ENCODE data around the gene MYO7B.

MYO7B gene

DNA sequence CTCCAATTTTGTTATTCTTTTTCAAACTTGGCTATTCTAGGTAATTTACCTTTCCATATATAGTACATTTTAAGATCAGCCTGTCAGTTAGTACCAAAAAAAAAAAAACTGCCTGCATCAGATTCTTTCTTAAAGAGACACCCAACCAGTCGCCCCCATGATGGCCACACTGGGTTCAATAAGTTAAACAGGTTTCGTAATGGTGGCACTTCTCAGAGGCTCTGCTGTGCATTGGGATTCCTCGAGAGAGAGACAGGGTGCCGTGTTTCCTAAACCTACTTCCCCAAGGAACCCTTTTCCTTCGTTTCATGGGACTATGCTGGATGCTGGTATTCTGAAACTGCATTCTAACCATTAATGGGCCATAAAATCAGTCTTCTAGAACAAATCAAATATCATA lies 37.4 kb downstream of the MYO7B start:
- DNase-seq (ENCODE audit: low read depth in 2 of 2), result no peak

DNA sequence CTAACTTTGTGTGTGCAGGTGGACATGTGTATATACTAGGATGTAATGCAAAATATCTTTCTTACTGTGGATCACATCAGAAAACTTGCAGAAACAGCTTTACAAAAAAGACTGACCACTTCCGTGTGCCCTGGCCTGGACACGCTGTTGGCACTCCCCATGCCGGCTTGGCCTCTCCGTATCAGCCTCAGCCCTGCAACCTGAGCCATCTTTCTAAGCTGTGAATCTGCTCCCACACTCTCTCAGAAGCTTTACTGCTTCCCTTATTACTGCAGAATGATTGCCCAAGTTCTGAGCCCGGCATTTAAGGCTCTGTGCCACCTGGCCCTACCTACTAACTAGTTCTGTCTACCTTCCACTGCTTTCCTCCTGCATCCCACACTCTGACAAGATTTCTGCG lies 37.8 kb downstream of the MYO7B start:
- DNase-seq (ENCODE audit: low read depth in 2 of 2), result no peak

DNA sequence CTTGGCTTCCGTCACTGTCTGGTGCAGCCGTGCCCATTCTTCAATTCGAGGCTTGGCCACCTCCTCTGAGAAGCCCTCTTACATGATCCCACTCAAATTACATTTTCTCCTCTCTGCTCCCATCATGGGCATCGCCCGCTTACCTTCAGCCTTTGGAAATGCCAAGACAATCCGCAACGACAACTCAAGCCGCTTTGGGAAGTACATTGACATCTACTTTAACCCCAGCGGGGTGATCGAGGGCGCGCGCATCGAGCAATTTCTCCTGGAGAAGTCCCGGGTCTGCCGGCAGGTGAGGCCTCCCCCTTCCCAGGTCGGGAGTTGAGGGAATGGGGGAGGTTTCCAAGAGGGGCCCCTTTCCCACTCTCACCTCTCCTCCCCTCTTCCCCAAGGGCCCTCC lies 38.3 kb downstream of the MYO7B start:
- no peak for DNase-seq (ENCODE audit: low read depth in 2 of 2)

DNA sequence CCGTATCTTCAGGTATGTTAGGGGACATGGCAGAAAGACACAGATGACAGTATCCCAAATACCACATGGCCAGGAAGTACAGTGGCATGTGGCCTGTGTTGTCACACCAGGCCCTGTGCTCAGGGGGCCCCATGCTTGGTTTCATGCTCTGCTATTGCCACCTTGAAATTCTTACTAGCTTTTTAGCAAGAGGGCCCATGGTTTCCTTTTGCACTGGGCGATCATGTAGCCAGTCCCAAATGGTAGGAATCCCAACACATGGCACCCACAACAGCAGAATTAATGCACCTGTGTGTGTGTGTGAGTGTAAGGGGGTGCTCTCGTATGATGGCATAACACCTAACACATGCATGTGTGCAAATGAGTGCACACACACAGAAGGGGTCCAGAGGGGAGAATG lies 39.2 kb downstream of the MYO7B start:
- no peak for DNase-seq (ENCODE audit: low read depth in 2 of 2)

DNA sequence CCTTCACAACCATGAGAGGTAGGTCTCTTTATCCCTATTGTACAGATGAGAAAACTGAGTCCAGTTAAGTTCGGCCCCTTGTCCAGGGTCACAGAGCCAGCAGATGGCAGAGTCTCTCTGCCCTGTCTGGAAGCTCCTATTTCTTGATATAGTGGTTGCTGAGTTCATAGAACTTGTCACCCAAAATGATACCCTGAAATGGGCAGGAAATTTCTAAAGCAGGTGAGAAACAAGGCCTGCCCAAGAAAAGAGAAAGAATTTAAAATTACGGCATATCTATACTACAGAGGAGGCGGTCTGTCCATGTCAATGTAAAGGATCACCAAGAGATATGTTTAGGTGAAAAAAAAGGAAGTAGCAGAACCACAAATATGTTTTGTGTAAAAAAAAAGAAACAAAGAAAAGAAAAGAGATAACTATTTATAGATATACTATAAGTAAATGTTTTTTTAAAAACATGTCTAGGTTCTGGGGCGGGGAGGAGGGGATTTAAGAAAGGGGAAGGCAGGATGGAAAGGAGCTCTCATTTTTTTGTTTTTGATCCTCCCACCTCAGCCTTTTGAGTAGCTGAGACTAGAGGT lies 39.8 kb downstream of the MYO7B start:
- no peak for DNase-seq (ENCODE audit: low read depth in 2 of 2)

DNA sequence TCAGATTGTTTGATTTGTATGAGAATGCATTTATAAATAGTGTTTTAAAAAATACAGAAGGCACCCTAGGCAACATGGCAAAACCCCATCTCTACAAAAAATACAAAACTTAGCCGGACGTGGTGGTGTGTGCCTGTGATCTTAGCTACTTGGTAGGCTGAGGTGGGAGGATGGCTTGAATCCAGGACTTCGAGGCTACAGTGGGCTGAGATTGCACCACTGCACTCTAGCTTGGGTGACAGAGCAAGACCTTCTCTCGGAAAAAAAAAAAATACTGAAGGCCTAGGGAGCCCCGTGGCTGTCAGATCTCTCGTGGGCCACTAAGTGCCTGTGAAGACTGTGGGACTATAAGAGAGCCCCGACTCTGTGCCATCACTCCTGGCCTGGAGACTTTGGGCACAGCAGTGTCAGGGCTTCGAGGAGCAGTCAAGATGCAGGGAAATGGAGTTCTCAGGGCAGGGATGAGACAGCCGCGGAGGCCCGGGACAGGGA lies 40.5 kb downstream of the MYO7B start:
- DNase-seq (ENCODE audit: low read depth in 2 of 2), result no peak

DNA sequence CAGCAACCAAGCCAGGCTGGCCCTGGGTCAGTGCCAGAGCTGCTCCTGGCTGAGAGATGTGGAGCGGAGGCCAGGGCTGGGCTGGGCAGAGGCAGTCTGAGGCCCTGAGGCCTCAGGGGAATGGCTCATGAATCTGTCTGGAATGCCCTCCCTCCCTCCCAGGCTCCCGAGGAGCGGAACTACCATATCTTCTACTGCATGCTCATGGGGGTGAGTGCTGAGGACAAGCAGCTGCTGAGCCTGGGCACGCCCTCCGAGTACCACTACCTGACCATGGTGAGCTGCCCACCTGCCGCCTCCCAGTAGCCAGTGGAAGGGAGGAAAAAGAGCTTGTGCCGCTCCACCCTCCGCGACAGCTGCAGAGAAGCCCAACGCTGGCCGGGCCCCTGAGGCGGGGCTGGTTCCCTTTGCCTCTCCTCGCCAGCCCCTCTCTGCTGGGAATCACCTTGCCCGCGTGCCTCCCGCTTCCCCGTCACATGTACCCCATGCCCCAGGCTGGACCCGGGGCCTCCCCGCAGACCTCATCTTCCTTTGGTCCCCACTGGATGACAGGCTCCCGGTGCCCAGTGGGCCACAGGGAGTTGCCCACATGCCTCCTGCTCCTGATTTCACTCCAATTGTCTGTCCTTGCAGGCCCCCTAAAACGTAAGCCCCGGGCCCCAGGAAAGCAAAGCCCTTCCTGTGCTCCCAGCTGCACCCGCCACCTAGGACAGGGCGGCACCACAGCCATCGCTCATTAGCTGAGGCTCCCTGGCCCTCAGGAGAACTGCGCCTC lies 41.1 kb downstream of the MYO7B start:
- DNase-seq (ENCODE audit: low read depth in 2 of 2), result no peak

DNA sequence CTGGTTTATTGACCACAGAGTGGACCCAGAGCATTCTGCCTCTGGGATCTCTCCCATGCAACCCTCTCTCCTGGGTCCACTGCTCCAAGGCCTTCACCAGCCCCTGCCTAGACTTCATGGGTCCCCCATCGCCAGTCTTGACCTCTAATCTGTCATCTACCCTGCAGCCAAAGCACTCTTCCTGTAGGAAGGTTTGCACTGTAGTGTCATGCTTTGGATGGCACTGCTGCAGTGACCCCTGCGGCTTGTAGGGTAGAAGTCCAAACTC lies 41.7 kb downstream of the MYO7B start:
- no peak for DNase-seq (ENCODE audit: low read depth in 2 of 2)

DNA sequence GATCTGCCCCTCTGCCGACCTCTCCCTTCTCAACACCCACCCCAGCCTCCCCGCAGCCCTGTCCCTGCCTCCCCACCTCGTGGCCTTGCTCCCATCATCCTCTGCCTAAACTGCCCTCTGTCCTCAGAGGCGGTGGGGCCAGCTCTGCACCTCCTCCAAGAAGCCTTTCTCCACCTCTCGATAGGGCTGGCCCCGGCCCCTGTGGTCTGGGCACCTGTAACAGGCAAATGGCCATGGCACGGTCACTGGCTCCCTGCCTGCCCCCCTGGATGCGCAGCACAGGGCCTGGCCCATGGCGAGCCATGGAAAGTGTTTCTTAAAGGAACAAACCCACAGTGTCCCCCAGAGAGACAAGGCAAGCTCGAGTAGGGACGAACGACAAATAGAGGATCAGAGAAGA lies 42.0 kb downstream of the MYO7B start:
- no peak for DNase-seq (ENCODE audit: low read depth in 2 of 2)

DNA sequence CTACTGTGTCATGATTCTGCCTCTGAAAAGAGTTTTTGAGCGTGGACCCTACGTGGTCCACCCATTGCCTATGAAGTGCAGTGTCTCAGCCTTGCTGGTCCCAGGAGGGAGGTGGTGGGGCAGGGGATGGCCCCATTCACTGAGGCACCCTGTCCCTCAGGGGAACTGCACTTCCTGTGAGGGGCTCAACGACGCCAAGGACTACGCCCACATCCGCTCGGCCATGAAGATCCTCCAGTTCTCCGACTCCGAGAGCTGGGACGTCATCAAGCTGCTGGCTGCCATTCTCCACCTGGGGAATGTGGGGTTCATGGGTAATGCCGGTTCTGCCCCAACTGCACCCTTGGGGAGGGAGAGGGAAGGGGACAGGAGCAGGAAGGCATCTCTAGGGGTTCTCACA lies 42.5 kb downstream of the MYO7B start:
- DNase-seq (ENCODE audit: low read depth in 2 of 2), result no peak

DNA sequence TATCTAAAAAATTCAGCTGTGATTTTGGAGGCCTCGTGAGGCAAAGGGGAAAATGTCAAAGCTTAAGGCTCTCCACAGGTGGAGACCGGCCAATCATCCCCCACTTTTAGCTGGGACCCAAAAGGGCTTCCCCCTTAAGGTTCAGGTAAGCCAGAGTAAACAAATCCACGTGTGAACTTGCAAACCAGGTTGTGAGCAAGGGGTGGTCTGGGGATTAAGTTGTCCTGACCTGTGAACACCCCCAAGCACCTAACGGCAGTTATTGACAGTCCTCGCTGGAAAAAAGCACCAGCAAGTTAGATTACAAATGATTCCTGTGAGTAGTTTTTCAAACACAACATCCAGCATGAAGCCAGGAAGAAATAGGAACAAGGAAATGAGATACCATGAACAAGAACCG lies 42.9 kb downstream of the MYO7B start:
- no peak for DNase-seq (ENCODE audit: low read depth in 2 of 2)

DNA sequence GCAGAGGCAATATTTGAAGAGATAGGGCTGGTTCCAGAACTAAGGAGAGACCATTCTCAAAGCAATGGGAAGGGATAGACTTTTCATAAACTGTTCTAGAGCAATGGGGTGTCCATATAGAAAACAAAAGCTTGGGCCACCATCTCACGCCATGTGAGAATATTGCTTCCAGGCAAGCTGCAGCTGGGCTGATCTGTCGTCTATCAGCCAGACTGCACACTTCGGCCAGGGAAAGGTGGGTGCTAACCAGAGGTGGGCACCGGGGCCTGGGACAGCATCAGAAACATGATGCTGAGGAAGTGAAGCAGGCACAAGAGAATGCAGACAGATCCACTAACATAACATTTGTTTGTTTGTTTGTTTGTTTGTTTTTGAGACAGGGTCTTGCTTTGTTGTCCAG lies 43.7 kb downstream of the MYO7B start:
- DNase-seq (ENCODE audit: low read depth in 2 of 2), result no peak

DNA sequence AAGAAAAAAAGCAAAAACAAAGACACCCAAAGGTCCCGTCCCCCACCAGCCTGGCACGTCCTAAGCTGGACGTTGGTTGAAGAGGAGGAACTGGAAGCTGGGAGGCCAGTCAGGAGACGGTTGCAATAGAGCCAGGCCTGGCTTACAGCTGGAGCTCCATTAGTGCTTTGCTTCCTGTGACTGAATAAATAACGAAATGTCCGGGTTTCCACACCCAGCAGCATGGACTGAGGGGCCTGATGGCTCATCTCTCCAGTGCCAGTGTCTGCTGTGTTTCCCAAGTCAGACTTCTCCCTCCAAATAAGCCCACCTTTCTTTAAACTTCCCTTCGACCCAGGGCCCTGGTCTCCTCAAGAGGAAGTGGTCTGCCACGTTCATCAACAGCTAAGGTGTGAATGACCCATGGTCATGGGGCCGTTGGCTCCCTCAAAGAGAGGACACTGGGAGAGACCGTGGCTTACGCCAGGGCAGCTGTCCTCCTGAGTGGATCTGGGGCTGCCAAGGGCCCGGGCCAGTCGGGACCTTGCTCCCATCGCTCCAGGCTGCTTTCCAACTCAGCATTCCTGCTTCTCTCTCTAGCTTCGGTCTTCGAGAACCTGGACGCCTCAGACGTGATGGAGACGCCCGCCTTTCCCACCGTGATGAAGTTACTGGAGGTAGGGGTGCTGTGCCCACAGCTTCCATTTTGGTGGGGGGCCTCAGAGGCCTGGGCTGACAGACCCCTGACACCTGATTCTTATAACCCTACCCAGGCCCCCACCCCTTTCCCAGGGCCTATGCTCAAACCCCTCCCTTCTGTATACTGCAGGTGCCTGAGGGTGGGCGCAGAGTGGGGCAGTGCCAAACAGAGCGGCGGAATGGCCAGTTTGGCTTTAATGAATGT lies 44.9 kb downstream of the MYO7B start:
- DNase-seq (ENCODE audit: low read depth in 2 of 2), result no peak

DNA sequence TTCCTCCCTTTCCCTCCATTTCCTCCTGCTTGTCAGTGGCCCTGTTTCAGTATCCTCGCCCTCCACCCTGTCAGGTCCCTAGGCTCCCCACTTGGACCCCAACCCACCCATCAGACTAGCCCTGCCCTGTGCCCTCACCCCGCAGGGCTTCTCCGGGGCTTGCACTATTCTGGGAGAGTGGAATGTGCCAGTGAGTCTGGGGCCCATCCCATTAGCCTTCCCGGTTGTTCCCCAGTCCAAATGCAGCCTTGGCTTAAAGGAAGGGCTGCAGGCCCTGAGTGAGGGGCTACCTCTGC lies 45.5 kb downstream of the MYO7B start:
- DNase-seq (ENCODE audit: low read depth in 2 of 2), result no peak

DNA sequence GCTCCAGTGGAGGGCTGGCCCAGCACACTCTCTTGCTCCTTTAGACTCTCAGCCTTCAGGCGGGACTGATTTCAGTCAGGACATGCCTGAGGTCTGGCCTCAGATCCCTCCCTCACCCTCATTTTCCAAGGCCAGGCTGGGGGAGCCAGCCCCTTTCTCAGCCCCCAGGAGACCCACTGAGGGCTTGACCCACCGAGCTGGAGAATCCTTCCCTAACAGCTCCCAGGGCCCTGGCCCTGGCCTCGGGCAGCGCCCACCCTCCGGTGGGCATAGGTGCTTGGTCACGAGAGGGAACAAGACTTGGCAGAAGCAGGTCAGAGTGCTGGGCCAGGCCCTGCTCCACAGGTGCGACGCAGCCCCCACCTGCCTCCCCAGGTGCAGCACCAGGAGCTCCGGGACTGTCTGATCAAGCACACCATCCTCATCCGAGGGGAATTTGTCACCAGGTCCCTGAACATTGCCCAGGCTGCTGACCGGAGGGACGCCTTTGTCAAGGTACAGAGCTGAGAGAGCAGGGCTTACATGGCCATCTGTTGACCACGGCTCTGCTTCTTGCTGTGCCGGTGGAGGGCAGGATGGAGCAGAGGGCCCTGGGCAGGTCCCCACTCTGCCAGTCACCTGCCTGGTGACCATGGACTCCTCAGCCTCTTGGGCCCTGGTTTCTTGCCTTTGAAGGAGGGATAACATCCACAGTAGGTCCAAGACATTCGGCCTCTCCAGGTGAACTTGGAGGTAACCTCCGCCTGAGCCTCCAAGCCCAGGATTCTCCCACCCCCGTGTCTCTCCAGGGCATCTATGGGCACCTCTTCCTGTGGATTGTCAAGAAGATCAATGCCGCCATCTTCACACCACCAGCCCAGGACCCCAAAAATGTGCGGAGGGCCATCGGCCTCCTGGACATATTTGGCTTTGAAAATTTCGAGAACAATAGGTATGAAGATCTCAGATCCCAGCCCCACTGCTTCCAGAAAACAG lies 46.3 kb downstream of the MYO7B start:
- no peak for DNase-seq (ENCODE audit: low read depth in 2 of 2)

DNA sequence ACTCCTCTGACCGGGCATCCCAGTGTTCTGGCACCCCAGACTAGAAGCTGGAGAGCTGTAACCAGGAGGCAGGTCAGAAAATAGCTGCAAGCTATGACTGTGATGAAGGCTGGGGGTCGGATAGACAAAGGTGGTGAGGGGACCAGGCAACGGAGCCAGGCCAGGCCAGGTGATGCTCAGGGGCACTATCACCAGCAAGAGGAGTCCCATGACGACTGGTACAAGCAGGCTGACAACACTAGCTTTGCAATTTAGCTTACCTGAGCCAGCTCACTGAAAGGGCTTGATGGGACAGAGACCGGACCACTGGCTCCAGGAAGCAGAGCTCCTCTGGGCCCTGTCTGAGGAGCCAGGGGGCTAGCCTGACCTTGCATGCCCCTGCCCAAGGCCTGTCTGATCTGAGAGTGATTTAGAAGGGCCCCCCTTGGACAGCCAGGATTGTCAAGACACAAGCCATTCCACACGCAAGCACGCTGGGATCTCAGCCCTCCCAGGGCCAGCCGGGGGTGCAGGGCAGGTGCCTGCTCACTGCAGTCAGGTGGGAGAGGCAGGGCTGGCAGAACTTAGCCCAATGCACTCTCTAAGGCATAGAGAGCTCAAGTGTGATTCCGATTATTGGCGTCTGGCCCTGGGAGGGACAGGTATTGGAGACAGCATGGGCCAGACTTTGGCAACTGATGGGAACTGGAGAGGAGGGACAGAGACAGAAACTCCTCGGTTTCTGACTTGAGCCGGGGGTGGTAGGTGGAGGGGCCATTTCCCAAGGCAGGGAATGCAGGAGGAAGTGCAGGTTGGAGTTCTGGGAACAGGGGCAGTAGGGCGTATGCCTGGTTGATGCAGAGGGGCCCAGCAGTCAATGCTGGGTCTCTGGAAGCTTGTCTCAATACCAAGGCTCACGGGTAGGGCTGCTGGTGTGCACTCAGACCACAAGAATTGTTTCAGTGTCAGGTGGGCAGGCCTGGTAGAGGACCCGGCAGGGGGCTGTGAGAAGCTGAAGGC lies 47.7 kb downstream of the MYO7B start:
- no peak for DNase-seq (ENCODE audit: low read depth in 2 of 2)

DNA sequence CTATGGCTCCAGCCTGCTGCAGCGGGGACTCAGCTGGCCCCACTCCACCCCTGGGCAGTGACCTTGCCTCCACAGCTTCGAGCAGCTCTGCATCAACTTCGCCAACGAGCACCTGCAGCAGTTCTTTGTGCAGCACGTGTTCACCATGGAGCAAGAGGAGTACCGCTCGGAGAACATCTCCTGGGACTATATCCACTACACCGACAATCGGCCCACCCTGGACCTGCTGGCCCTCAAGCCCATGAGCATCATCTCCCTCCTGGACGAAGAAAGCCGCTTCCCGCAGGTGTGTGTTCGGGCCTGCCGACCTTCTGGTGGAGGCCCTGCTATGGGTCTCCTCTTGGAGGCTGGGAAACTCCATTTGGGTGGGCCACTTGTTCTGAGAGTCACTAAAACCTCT lies 48.6 kb downstream of the MYO7B start:
- DNase-seq (ENCODE audit: low read depth in 2 of 2), result no peak

DNA sequence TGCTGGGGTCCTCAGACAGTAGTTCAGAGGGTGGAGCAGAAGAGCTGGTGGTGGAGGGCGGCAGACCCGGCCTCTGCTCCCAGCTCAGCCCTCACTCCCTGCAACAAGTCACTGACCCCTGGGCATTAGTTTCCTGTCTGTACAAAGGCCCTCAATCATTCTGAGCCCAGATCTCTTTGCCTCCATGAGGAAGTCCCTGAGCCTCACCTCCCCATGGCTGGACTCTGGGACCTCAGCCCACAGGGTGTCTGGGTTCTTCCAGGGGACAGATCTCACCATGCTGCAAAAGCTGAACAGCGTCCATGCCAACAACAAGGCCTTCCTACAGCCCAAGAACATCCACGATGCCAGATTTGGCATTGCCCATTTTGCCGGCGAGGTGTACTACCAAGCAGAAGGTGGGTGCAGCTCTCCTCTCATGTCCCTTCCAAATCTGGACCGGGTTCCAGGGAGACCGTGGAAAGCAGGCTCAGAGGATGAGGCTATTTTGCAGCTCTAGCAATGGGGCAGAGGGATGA lies 49.1 kb downstream of the MYO7B start:
- no peak for DNase-seq (ENCODE audit: low read depth in 2 of 2)

DNA sequence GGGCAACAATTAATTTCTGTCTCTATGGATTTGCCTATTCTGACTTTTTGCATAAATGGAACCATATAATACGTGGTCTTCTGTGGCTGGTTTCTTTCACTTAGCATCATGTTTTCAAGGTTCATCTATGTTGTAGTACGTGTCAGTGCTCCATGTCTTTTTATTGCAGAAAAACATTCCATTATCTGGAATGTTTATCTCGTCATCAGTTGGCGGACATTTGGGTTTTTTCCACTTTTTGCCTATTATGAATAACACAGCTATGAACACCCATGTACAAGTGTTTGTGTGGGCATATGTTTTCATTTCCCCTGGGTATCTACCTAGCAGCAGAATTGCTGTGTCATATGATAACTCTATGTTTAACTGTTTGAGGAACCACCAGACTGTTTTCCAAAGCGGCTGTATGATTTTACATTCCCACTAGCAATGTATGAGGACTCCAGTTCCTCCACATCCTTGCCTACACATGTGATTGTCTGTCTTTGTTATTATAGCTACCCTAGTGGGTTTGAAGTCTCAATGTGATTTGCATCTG lies 49.9 kb downstream of the MYO7B start:
- no peak for DNase-seq (ENCODE audit: low read depth in 2 of 2)

DNA sequence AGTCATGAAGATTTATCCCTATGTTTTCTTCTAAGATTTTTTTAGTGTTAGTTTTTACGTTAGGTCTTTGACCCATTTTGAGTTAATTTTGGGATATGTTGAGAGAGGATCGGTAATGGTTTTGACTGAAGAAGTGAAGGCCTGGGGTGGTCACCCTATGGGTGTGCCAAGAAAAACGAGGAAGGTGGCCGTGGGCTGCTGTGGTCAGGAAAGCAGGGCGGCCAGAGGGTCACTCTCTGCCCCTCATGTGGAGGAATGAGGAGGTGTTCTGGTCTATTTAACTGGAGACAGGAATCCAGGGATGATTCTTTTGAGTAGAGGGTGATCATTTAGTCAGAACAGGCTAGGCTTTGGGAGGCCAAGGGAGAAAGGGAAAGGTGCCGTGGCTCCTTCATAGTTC lies 50.7 kb downstream of the MYO7B start:
- DNase-seq (ENCODE audit: low read depth in 2 of 2), result no peak

Measured in stimulated activated CD4-positive, alpha-beta T cell treated with anti-CD3 and anti-CD28 coated beads, Interleukin-4, amount 100 ng/mL, for 48 hours (primary cell).